ENCODE results near the gene DNAJB14. TPM values are rescaled to one million over a fixed set of nuclear protein-coding genes. Genes with fewer than 3 reads are reported as not detected.

DNAJB14 gene
- total RNA-seq, 1 donor from 2014 or later, result 35.9 TPM

DNA sequence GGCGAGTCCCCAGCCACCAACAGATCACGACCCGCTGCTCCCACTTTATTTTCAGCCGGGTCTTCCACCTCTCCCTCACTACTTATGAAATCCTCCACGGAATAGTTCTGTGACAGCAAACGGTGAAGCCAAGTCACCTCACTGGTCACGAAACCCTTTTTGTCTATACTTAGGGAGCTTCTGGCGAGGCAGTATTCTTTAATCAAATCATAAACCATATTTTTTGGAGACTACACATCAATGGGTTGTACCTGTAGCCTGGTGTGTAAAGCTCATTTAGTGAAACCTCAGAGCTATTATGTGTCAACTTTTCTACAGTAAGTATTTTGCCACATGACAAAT lies 4.5 kb upstream of the DNAJB14 start:
- Mint-ChIP-seq H3K36me3 (ENCODE audit: unreplicated experiment) (peaks cover 2% of the 10 kb centered on the region), H3K27me3 (ENCODE audit: unreplicated experiment) (peaks cover 3% of the 10 kb centered on the region), H3K27ac (ENCODE audit: unreplicated experiment) (no peak overlapping the region), H3K4me3 (ENCODE audit: unreplicated experiment) (no peak overlapping the region), H3K4me1 (ENCODE audit: low read depth, unreplicated experiment) (peaks cover 3% of the 10 kb centered on the region), H3K9me3 (ENCODE audit: unreplicated experiment) (peaks cover 3% of the 10 kb centered on the region)
- no peak for DNase-seq
- TF ChIP-seq, protein P1, sequence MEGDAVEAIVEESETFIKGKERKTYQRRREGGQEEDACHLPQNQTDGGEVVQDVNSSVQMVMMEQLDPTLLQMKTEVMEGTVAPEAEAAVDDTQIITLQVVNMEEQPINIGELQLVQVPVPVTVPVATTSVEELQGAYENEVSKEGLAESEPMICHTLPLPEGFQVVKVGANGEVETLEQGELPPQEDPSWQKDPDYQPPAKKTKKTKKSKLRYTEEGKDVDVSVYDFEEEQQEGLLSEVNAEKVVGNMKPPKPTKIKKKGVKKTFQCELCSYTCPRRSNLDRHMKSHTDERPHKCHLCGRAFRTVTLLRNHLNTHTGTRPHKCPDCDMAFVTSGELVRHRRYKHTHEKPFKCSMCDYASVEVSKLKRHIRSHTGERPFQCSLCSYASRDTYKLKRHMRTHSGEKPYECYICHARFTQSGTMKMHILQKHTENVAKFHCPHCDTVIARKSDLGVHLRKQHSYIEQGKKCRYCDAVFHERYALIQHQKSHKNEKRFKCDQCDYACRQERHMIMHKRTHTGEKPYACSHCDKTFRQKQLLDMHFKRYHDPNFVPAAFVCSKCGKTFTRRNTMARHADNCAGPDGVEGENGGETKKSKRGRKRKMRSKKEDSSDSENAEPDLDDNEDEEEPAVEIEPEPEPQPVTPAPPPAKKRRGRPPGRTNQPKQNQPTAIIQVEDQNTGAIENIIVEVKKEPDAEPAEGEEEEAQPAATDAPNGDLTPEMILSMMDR (IDR thresholded peaks at IDR 0.05; ENCODE audit: partially characterized antibody, unreplicated experiment), result no peak

DNA sequence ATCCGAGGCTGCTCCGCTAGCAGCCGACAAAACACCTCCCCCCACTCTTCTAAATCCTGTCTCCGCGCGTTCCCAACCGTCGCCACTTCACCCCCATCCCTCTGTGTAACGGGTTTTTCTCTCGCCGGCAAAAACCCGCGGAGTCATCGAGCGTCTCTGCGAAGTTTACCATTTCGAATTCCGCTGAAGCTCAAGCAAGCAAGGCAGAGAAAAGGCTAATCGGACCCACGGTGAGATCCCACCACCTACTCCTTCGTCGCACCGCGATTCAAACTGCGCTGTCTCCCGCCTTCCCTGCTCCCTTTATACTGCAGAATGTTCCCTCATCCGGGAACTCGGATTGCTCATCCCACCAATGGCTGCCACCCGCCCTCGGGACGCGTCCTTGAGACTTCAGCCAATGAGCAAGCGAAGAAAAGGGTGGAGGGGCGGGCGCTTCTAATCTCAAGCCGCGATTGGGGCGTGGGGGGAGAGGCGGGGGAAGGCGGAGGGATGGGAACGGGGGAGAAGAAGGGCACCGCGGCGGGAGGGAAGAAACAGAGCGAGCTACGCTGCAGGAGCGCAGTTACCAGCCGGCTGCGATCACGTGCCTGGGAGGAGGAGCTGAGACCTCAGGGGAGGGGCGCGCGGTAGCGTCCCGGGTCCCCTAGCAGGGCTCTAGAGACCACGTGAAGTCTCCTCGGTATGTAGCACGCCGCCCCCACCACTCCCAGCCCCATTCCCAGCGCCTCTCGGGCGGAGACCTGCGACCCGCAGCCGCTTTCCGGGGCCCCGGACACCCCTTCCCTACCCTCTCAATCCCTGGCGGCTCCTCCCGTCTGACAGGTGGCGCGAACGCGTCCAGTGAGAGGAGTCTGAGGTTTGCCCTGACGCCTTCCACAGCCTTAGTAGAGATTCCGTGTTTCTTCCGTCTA lies 3.8 kb upstream of the DNAJB14 start, which contains the start of gene H2AZ1:
Gene H2AZ1 (minus strand): TSS at position 277 of the 914 bp plus-strand sequence. CDS start 105 bp downstream, at position 172.
- H3K27me3 Mint-ChIP-seq (ENCODE audit: unreplicated experiment), result peaks cover 4% of the 10 kb centered on the region
- no peaks in the 10 kb centered on the region for H3K36me3 Mint-ChIP-seq (ENCODE audit: unreplicated experiment)
- DNase-seq, result peak; percentile 99
- no peak within 1 kb of the TSS for H3K4me3 Mint-ChIP-seq (ENCODE audit: unreplicated experiment)
- peaks cover 3% of the 10 kb centered on the region for H3K4me1 Mint-ChIP-seq (ENCODE audit: low read depth, unreplicated experiment)
- TF ChIP-seq, protein P1 (IDR thresholded peaks at IDR 0.05; ENCODE audit: partially characterized antibody, unreplicated experiment), result no peak
- H3K27ac Mint-ChIP-seq (ENCODE audit: unreplicated experiment), result no peak within 1 kb of the TSS
- peaks cover 4% of the 10 kb centered on the region for H3K9me3 Mint-ChIP-seq (ENCODE audit: unreplicated experiment)

DNA sequence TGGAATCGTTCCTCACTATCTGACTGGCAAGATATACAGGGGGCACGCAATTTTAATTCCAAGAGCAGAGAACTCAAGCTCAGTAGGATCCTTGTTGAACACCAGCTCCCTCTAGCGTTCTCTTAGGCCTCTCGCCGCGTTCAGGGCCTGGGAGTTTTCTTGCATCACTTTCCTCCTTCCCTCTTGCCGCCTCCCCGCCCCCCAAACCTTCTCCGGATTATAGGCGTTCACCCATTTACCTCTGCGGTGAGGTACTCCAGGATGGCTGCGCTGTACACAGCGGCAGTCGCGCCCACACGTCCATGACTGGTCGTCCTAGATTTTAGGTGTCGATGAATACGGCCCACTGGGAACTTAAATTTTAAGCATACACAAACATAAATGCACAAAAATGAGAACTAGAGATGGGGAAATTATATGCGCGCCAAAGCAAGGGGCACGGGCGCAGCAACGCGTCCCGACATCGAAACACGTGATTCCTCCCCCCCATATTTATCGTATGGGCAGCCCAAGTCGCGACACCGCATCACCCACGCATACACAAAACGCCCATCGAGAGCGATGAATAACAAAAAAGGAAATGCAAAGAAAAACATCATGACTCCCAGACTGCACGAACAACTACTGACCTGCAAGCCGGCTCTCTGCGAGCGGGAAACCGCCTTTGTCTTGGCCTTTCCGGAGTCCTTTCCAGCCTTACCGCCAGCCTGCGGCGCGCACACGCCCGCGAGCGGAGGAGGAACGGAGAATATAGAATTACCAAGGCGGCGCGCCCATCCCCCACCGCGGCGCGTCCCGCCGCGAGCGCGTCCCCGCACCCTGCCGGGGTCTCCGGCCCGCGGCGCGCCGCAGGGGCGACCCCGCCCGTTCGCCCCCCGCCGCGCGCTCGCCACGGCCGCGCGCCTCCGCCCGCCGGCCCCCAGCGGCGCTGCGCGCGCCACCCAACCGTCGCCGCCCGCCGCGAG lies 2.9 kb upstream of the DNAJB14 start:
- Mint-ChIP-seq H3K4me3 (ENCODE audit: unreplicated experiment) (no peak overlapping the region), H3K9me3 (ENCODE audit: unreplicated experiment) (peaks cover 6% of the 10 kb centered on the region), H3K36me3 (ENCODE audit: unreplicated experiment) (no peaks in the 10 kb centered on the region), H3K27me3 (ENCODE audit: unreplicated experiment) (peaks cover 2% of the 10 kb centered on the region), H3K4me1 (ENCODE audit: low read depth, unreplicated experiment) (peaks cover 7% of the 10 kb centered on the region), H3K27ac (ENCODE audit: unreplicated experiment) (no peak overlapping the region)
- TF ChIP-seq, protein P1 (IDR thresholded peaks at IDR 0.05; ENCODE audit: partially characterized antibody, unreplicated experiment), result peak; percentile 74
- peak; percentile 88 for DNase-seq

DNA sequence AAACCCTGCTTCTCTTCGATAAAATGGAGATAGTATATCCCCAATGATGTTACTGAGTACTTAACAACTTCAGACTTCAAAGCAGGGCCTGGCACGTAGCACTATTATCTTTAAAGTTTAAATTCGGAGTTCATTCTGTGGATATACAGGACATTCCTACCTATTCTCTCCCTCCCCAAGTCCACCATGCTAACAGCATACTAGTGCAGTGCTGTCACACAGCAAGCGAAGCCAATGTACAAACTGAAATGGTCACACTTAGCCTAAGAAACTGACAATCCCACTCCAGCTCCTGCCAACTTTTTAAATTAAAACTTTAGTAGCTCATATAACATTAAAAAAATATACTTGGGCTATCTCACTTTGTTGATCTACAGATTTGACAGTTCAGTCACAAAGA lies 1.2 kb upstream of the DNAJB14 start:
- H3K9me3 Mint-ChIP-seq (ENCODE audit: unreplicated experiment), result peaks cover 6% of the 10 kb centered on the region

More for the DNA sequence above, 1.2 kb upstream of the DNAJB14 start:
- TF ChIP-seq, protein P1 (IDR thresholded peaks at IDR 0.05; ENCODE audit: partially characterized antibody, unreplicated experiment), result no peak
- peaks cover 2% of the 10 kb centered on the region for H3K27me3 Mint-ChIP-seq (ENCODE audit: unreplicated experiment)
- H3K4me3 Mint-ChIP-seq (ENCODE audit: unreplicated experiment), result no peak overlapping the region
- peak overlapping the region; percentile 92 for H3K27ac Mint-ChIP-seq (ENCODE audit: unreplicated experiment)
- DNase-seq, result no peak
- H3K36me3 Mint-ChIP-seq (ENCODE audit: unreplicated experiment), result no peaks in the 10 kb centered on the region
- H3K4me1 Mint-ChIP-seq (ENCODE audit: low read depth, unreplicated experiment), result peaks cover 7% of the 10 kb centered on the region
